Liver (tissue), 9 donors: ENCODE results near the gene LRRC55. TPM values are rescaled to one million over a fixed set of nuclear protein-coding genes. Genes with fewer than 3 reads are reported as not detected.

ENCODE experiments used
- DNase-seq: peaks from one replicate; pipeline ENCODE4 v3.0.0-alpha.2; 2017; ENCODE audit warnings: low spot score
- H3K27ac ChIP-seq, 2 donors: one replicate each; pipeline ENCODE4 v1.7.0; 2013; ENCODE audit warnings: inconsistent platforms in 2 of 2, low read length in 2 of 2, control low read depth in 1 of 2, low read depth in 1 of 2, mild to moderate bottlenecking in 1 of 2
- H3K27me3 ChIP-seq, 4 donors: one replicate each; pipeline versions ENCODE4 v1.6.1 to v1.7.0; 2013; ENCODE audit warnings: low read length in 3 of 4, inconsistent platforms in 1 of 4, mild to moderate bottlenecking in 1 of 4, moderate library complexity in 1 of 4; ENCODE audit not compliant: control insufficient read depth in 4 of 4, insufficient read depth in 4 of 4
- H3K36me3 ChIP-seq, 4 donors: one replicate each; pipeline versions ENCODE4 v1.6.1 to v1.7.0; 2013; ENCODE audit warnings: low read length in 3 of 4, mild to moderate bottlenecking in 3 of 4, low read depth in 1 of 4, moderate library complexity in 1 of 4; ENCODE audit not compliant: control insufficient read depth in 4 of 4, insufficient read depth in 3 of 4
- H3K4me1 ChIP-seq, 4 donors: one replicate each; pipeline versions ENCODE4 v1.6.1 to v1.7.0; 2013; ENCODE audit warnings: low read length in 3 of 4, mild to moderate bottlenecking in 3 of 4, moderate library complexity in 1 of 4; ENCODE audit not compliant: control insufficient read depth in 4 of 4, insufficient read depth in 4 of 4
- H3K4me3 ChIP-seq, 3 donors: one replicate each; pipeline versions ENCODE4 v1.6.1 to v1.7.0; 2013; ENCODE audit warnings: low read length in 3 of 3, control low read depth in 1 of 3, low read depth in 1 of 3, mild to moderate bottlenecking in 1 of 3
- H3K9ac ChIP-seq, 2 donors: one replicate each; pipeline ENCODE4 v1.7.0; 2013; ENCODE audit warnings: low read length in 2 of 2, mild to moderate bottlenecking in 2 of 2, moderate library complexity in 2 of 2, control low read depth in 1 of 2, low read depth in 1 of 2
- H3K9me3 ChIP-seq, 4 donors: one replicate each; pipeline versions ENCODE4 v1.6.1 to v1.7.0; 2013; ENCODE audit warnings: low read length in 3 of 4; ENCODE audit not compliant: control insufficient read depth in 4 of 4
- EGR1 ChIP-seq, 2 donors: IDR thresholded peaks; 2 replicates each; pipeline ENCODE4 v1.6.1; 2016 to 2018; ENCODE audit warnings: antibody characterized with exemption in 2 of 2, low read depth in 2 of 2
- FOXA1 ChIP-seq: IDR thresholded peaks from 2 replicates; pipeline ENCODE4 v1.6.1; 2016; ENCODE audit warnings: antibody characterized with exemption
- FOXA2 ChIP-seq: IDR thresholded peaks from 2 replicates; pipeline ENCODE4 v1.6.1; 2016; ENCODE audit warnings: antibody characterized with exemption
- GABPA ChIP-seq, 2 donors: IDR thresholded peaks in 1 of 2; conservative IDR thresholded peaks in 1 of 2; 2 replicates each; pipeline ENCODE4 v1.6.1; 2016; ENCODE audit warnings: antibody characterized with exemption in 2 of 2, mild to moderate bottlenecking in 1 of 2, moderate library complexity in 1 of 2
- RXRA ChIP-seq, 2 donors: IDR thresholded peaks; 2 replicates each; pipeline ENCODE4 v1.6.1; 2017 to 2018; ENCODE audit warnings: antibody characterized with exemption in 2 of 2, mild to moderate bottlenecking in 1 of 2
- SP1 ChIP-seq: IDR thresholded peaks from 2 replicates; pipeline ENCODE4 v1.6.1; 2018; ENCODE audit warnings: antibody characterized with exemption, mild to moderate bottlenecking
- TAF1 ChIP-seq: conservative IDR thresholded peaks from 2 replicates; pipeline ENCODE4 v1.6.1; 2016; ENCODE audit warnings: antibody characterized with exemption, mild to moderate bottlenecking
- YY1 ChIP-seq: IDR thresholded peaks from 2 replicates; pipeline ENCODE4 v1.6.1; 2016; ENCODE audit warnings: antibody characterized with exemption, mild to moderate bottlenecking
- WGBS: extraction: QIAGEN DNeasy Blood & Tissue Kit; methylation state at CpG from one replicate; pipeline ENCODE4 v1.1.7; 2013; 5-methylcytosine and 5-hydroxymethylcytosine counted together
- polyA plus RNA-seq, 2 donors: library from polyadenylated mRNA; stranded (reverse) in 1 of 2; unstranded in 1 of 2; fragments of 200-250 nt in 1 of 2; fragments of >200 nt in 1 of 2; fragmentation: Nextera tagmentation in 1 of 2; extraction: Ambion mirVana in 1 of 2; gene quantifications; one replicate each; pipeline versions ENCODE4 v1.2.1 to v1.2.3, GENCODE V29; 2013 to 2015
- total RNA-seq, 2 donors: library from RNA; depleted of rRNA; stranded (reverse); fragments of >200 nt; gene quantifications; one replicate each; pipeline ENCODE4 v1.2.3, GENCODE V29; 2014
- TF ChIP-seq, protein P1 (sequence below): IDR thresholded peaks from 2 replicates; pipeline ENCODE4 v1.6.1; 2016; ENCODE audit warnings: antibody characterized with exemption
- TF ChIP-seq, protein P2 (sequence below): IDR thresholded peaks from 2 replicates; pipeline ENCODE4 v1.6.1; 2016; ENCODE audit warnings: antibody characterized with exemption
- donor health status: healthy.
- donor health status: healthy.
- donor health status: healthy.
- donor health status: healthy.
- donor health status: healthy.

Gene LRRC55
- total and polyA plus RNA-seq, 4 donors, result under 0.01 to 1.5 (median 0.72) TPM

DNA sequence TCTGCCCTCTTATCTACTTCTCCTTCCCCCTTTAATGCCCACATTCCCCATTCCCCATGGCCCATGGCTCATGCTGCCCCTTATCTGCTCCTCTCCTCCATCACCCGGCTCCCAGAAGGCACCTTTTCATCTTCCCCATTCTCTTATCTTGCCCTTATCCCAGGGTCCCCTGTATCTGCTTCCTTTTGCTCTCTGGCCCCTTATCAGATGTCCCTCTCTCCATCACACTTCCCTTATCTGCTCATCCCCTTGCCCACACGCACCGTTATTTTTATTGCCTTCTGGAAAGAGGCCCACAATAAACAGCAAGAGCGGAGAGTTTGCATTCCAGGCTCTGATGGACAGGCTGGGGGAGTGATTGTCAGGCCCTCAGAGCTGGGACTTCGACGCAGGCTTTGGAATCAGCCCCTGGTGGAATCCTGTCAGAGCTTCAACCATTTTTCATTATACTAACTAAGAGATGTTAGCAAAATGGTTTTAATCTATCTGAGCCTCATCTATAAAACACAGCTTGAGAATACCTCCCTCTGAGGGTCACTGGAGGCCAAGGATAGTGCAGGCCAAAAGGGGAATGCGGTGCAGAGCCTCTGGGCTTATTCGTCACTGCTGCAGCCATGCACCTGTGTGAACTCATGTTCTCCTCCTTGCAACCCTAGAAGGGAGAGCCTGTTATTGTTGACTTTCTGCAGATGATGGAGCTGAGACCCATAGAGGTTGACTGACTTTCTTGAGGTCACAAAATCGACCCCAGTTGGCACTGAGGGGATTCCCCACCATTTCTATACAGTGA, 37.0 kb upstream of the LRRC55 start (continued):
- TF ChIP-seq, protein P1, sequence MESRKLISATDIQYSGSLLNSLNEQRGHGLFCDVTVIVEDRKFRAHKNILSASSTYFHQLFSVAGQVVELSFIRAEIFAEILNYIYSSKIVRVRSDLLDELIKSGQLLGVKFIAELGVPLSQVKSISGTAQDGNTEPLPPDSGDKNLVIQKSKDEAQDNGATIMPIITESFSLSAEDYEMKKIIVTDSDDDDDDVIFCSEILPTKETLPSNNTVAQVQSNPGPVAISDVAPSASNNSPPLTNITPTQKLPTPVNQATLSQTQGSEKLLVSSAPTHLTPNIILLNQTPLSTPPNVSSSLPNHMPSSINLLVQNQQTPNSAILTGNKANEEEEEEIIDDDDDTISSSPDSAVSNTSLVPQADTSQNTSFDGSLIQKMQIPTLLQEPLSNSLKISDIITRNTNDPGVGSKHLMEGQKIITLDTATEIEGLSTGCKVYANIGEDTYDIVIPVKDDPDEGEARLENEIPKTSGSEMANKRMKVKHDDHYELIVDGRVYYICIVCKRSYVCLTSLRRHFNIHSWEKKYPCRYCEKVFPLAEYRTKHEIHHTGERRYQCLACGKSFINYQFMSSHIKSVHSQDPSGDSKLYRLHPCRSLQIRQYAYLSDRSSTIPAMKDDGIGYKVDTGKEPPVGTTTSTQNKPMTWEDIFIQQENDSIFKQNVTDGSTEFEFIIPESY, result no peak
- TF ChIP-seq FOXA2 (no peak), EGR1 (IDR thresholded peaks at IDR 0.05; ENCODE audit: low read depth in 2 of 2) (no peak)
- TF ChIP-seq, protein P2, sequence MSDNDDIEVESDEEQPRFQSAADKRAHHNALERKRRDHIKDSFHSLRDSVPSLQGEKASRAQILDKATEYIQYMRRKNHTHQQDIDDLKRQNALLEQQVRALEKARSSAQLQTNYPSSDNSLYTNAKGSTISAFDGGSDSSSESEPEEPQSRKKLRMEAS, result no peak

DNA sequence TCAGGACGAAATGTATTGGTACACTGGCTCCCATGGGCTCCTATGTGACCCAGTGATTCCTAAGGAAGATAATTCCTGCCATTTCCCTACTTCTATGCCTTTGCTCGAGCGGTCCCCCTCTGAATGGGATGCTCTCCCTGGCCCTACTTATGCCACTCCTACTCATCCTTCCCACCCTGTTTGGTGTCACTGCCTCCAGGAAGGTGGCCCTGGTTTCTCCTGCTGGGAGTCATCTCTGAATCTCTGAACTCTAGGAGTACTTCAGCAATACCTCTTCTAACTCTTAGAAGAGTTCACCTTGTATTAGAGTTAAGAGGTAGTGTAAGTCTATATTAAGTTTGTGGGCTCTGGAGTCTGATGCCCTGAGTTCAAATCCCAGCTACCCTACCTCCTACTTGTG, 35.5 kb upstream of the LRRC55 start:
- no peaks in the 10 kb centered on the region for H3K27me3 ChIP-seq
- H3K9ac ChIP-seq, result no peak overlapping the region
- H3K27ac ChIP-seq, result no peak overlapping the region
- no peaks in the 10 kb centered on the region for H3K9me3 ChIP-seq
- no peak overlapping the region for H3K4me3 ChIP-seq
- TF ChIP-seq GABPA (IDR thresholded peaks at IDR 0.05 in 1 of 2, conservative IDR thresholded peaks at IDR 0.05 in 1 of 2) (no peak), FOXA1 (no peak), TAF1 (no peak), EGR1 (IDR thresholded peaks at IDR 0.05; ENCODE audit: low read depth in 2 of 2) (no peak)
- TF ChIP-seq, protein P2, result no peak
- TF ChIP-seq, protein P1, result no peak
- H3K4me1 ChIP-seq, result no peaks in the 10 kb centered on the region
- DNase-seq, result no peak
- 80% methylated on average over 3 of the region's 3 CpGs for WGBS
- no peaks in the 10 kb centered on the region for H3K36me3 ChIP-seq

DNA sequence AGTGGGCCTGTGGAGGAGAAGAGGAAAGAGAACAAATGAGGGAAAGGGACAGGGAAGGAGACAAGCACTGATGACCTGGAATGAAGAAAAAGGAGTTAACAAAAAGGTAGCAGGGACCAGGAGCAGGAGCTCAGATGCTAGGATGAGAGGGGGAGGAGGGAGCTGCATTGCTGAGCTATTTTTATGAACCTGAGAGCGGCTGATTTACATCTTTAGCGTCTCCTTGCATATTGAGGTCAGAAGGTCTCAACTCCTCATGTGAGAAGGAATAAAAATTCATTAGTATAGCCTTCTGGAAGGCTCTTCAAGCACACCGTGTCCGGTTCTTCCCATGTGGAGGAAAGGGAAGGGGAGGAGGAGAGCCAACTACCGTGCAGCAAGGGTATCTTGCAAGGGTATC, 33.1 kb upstream of the LRRC55 start:
- Histone ChIP-seq H3K36me3 (no peaks in the 10 kb centered on the region), H3K4me3 (no peak overlapping the region), H3K4me1 (no peaks in the 10 kb centered on the region), H3K27me3 (no peaks in the 10 kb centered on the region), H3K9me3 (no peaks in the 10 kb centered on the region), H3K27ac (no peak overlapping the region), H3K9ac (no peak overlapping the region)
- 69% methylated on average over 5 of the region's 5 CpGs for WGBS
- DNase-seq, result no peak
- TF ChIP-seq, protein P2, result no peak
- no peak for TF ChIP-seq RXRA (IDR thresholded peaks at IDR 0.05)
- no peak for TF ChIP-seq SP1
- TF ChIP-seq, protein P1, result no peak
- no peak for TF ChIP-seq GABPA (IDR thresholded peaks at IDR 0.05 in 1 of 2, conservative IDR thresholded peaks at IDR 0.05 in 1 of 2)
- no peak for TF ChIP-seq YY1
- no peak for TF ChIP-seq TAF1
- no peak for TF ChIP-seq FOXA2
